ENCODE data around the gene PTX3. TPM values are rescaled to one million over a fixed set of nuclear protein-coding genes. Genes with fewer than 3 reads are reported as not detected.

Gene PTX3
- total RNA-seq, 1 experiment from 2014 or later: 13.2 TPM

- Histone ChIP-seq H3K27me3 (no peaks in the 10 kb centered on the region), H3K9me3 (0 out of 2 replicates have a peak, but pooled peaks cover 2% of the 10 kb centered on the region), H3K4me3 (no peak overlapping the region)
These were observed 17.2 kb downstream of the PTX3 start for GRCh38 chr3:157453824-157454223.

GRCh38 chr3:157459706-157460105 lies 23.1 kb downstream of the PTX3 start:
- no peak for DNase-seq
- Histone ChIP-seq H3K4me3 (no peak overlapping the region), H3K36me3 (no peaks in the 10 kb centered on the region), H3K27me3 (no peaks in the 10 kb centered on the region), H3K9me3 (0 out of 2 replicates have a peak, but pooled peaks cover 2% of the 10 kb centered on the region)

More at GRCh38 chr3:157453824-157454223, 17.2 kb downstream of the PTX3 start:
- DNase-seq: no peak
- H3K36me3 ChIP-seq: no peaks in the 10 kb centered on the region

- Histone ChIP-seq H3K27me3 (no peaks in the 10 kb centered on the region), H3K9me3 (0 out of 2 replicates have a peak, but pooled peaks cover 2% of the 10 kb centered on the region), H3K4me3 (no peak overlapping the region), H3K36me3 (no peaks in the 10 kb centered on the region)
- DNase-seq: peak; percentile 41
These were observed 23.6 kb downstream of the PTX3 start for GRCh38 chr3:157460253-157460652.

- no peak for DNase-seq
- Histone ChIP-seq H3K9me3 (no peaks in the 10 kb centered on the region), H3K27me3 (no peaks in the 10 kb centered on the region), H3K36me3 (no peaks in the 10 kb centered on the region), H3K4me3 (no peak overlapping the region)
These were observed 27.2 kb downstream of the PTX3 start for GRCh38 chr3:157463816-157464215.

- no peaks in the 10 kb centered on the region for H3K36me3 ChIP-seq
- DNase-seq: no peak
- no peaks in the 10 kb centered on the region for H3K27me3 ChIP-seq
- no peak overlapping the region for H3K4me3 ChIP-seq
- H3K9me3 ChIP-seq: no peaks in the 10 kb centered on the region
These were observed 27.7 kb downstream of the PTX3 start for GRCh38 chr3:157464321-157464720.

GRCh38 chr3:157465741-157466140 lies 29.1 kb downstream of the PTX3 start:
- Histone ChIP-seq H3K27me3 (no peaks in the 10 kb centered on the region), H3K4me3 (no peak overlapping the region), H3K36me3 (no peaks in the 10 kb centered on the region), H3K9me3 (no peaks in the 10 kb centered on the region)
- DNase-seq: no peak

GRCh38 chr3:157467200-157467599 lies 30.6 kb downstream of the PTX3 start:
- H3K27me3 ChIP-seq: no peaks in the 10 kb centered on the region
- H3K4me3 ChIP-seq: no peak overlapping the region
- no peak for DNase-seq
- H3K9me3 ChIP-seq: no peaks in the 10 kb centered on the region
- no peaks in the 10 kb centered on the region for H3K36me3 ChIP-seq

GRCh38 chr3:157469561-157470294 lies 33.1 kb downstream of the PTX3 start:
- H3K9me3 ChIP-seq: no peaks in the 10 kb centered on the region

GRCh38 chr3:157471064-157471463 lies 34.4 kb downstream of the PTX3 start:
- DNase-seq: no peak

More at GRCh38 chr3:157469561-157470294, 33.1 kb downstream of the PTX3 start:
- H3K36me3 ChIP-seq: no peaks in the 10 kb centered on the region
- no peaks in the 10 kb centered on the region for H3K27me3 ChIP-seq
- no peak overlapping the region for H3K4me3 ChIP-seq
- no peak for DNase-seq

GRCh38 chr3:157472648-157473047 lies 36.0 kb downstream of the PTX3 start:
- Histone ChIP-seq H3K36me3 (no peaks in the 10 kb centered on the region), H3K4me3 (no peak overlapping the region), H3K9me3 (no peaks in the 10 kb centered on the region), H3K27me3 (no peaks in the 10 kb centered on the region)
- no peak for DNase-seq

More at GRCh38 chr3:157471064-157471463, 34.4 kb downstream of the PTX3 start:
- Histone ChIP-seq H3K27me3 (no peaks in the 10 kb centered on the region), H3K4me3 (no peak overlapping the region), H3K9me3 (no peaks in the 10 kb centered on the region), H3K36me3 (no peaks in the 10 kb centered on the region)

GRCh38 chr3:157475921-157476414 lies 39.3 kb downstream of the PTX3 start:
- Histone ChIP-seq H3K4me3 (no peak overlapping the region), H3K36me3 (no peaks in the 10 kb centered on the region)
- no peak for DNase-seq

GRCh38 chr3:157477441-157477840 lies 40.8 kb downstream of the PTX3 start:
- no peaks in the 10 kb centered on the region for H3K36me3 ChIP-seq
- peaks cover 5% of the 10 kb centered on the region; the same call in 1 of the 2 replicates for H3K9me3 ChIP-seq
- no peak for DNase-seq
- no peaks in the 10 kb centered on the region for H3K27me3 ChIP-seq
- no peak overlapping the region for H3K4me3 ChIP-seq

More at GRCh38 chr3:157475921-157476414, 39.3 kb downstream of the PTX3 start:
- Histone ChIP-seq H3K27me3 (no peaks in the 10 kb centered on the region), H3K9me3 (no peaks in the 10 kb centered on the region)

- Histone ChIP-seq H3K4me3 (no peak overlapping the region), H3K9me3 (peaks cover 5% of the 10 kb centered on the region; the same call in 1 of the 2 replicates), H3K36me3 (no peaks in the 10 kb centered on the region), H3K27me3 (no peaks in the 10 kb centered on the region)
- no peak for DNase-seq
These were observed 43.0 kb downstream of the PTX3 start for GRCh38 chr3:157479464-157480243.

- Histone ChIP-seq H3K9me3 (no peaks in the 10 kb centered on the region), H3K36me3 (no peaks in the 10 kb centered on the region), H3K27me3 (no peaks in the 10 kb centered on the region), H3K4me3 (no peak overlapping the region)
- DNase-seq: no peak
These were observed 50.7 kb downstream of the PTX3 start for GRCh38 chr3:157487339-157487738.

GRCh38 chr3:157488144-157488543 lies 51.5 kb downstream of the PTX3 start:
- H3K4me3 ChIP-seq: no peak overlapping the region
- H3K9me3 ChIP-seq: no peaks in the 10 kb centered on the region
- DNase-seq: no peak
- no peaks in the 10 kb centered on the region for H3K36me3 ChIP-seq
- no peaks in the 10 kb centered on the region for H3K27me3 ChIP-seq

- no peaks in the 10 kb centered on the region for H3K27me3 ChIP-seq
- H3K4me3 ChIP-seq: no peak overlapping the region
- no peaks in the 10 kb centered on the region for H3K36me3 ChIP-seq
- no peaks in the 10 kb centered on the region for H3K9me3 ChIP-seq
- no peak for DNase-seq
These were observed 54.5 kb downstream of the PTX3 start for GRCh38 chr3:157491136-157491535.
